Thoracic aorta (tissue), 2 donors: Measurements from ENCODE around the gene TAB2. TPM values are rescaled to one million over a fixed set of nuclear protein-coding genes. Genes with fewer than 3 reads are reported as not detected.
A peak's percentile ranks its signal among the peaks of the same experiment; 100 is the strongest.

Source experiments
- ATAC-seq: fragments of 150-250 bp; one replicate; pipeline ENCODE4 v1.8.0; 2017; ENCODE audit warnings: low read depth; ENCODE audit not compliant: insufficient number of reproducible peaks, low FRiP score
- DNase-seq: peaks from one replicate; pipeline ENCODE4 v3.0.0-alpha.2; 2020; ENCODE audit warnings: low spot score
- H3K27ac ChIP-seq, 2 donors: fragments of 200-600 bp; sonication (generic); 1 replicate in 1 of 2; 2 replicates in 1 of 2; pipeline ENCODE4 v1.5.1; 2016; ENCODE audit warnings: mild to moderate bottlenecking in 2 of 2, moderate library complexity in 2 of 2
- H3K27me3 ChIP-seq: fragments of 200-600 bp; sonication (generic); replicated peaks from 2 replicates; pipeline ENCODE4 v1.6.0; 2016; ENCODE audit warnings: mild to moderate bottlenecking; ENCODE audit not compliant: insufficient read depth
- H3K36me3 ChIP-seq: fragments of 200-600 bp; sonication (generic); one replicate; pipeline ENCODE4 v1.5.1; 2016
- H3K4me1 ChIP-seq, 2 donors: fragments of 200-600 bp; sonication (generic); 1 replicate in 1 of 2; 2 replicates in 1 of 2; pipeline versions ENCODE4 v1.5.1 to v1.6.0; 2016; ENCODE audit warnings: low read depth in 2 of 2, mild to moderate bottlenecking in 1 of 2; ENCODE audit not compliant: control insufficient read depth in 1 of 2
- H3K4me3 ChIP-seq: fragments of 200-600 bp; sonication (generic); 2 replicates; pipeline ENCODE4 v1.5.1; 2016; ENCODE audit warnings: mild to moderate bottlenecking
- H3K9me3 ChIP-seq: fragments of 200-600 bp; sonication (generic); 2 replicates; pipeline ENCODE4 v1.5.1; 2016
- CTCF ChIP-seq: fragments of 200-600 bp; sonication (generic); IDR thresholded peaks from one replicate; pipeline ENCODE4 v1.5.1; 2019; ENCODE audit warnings: antibody characterized with exemption
- total RNA-seq, 2 donors: library from RNA; depleted of rRNA; stranded (reverse); fragments of >200 nt; gene quantifications; one replicate each; pipeline versions ENCODE4 v1.1.0 to v1.2.3, GENCODE V29; 2016

TAB2 gene
- total RNA-seq, 2 donors from 2014 or later, result 56.0 to 61.7 TPM

- Histone ChIP-seq H3K4me3 (peak overlapping the region; percentile 53), H3K27me3 (no peaks in the 10 kb centered on the region), H3K4me1 (no peaks in the 10 kb centered on the region), H3K27ac (no peak overlapping the region), H3K9me3 (no peaks in the 10 kb centered on the region), H3K36me3 (no peaks in the 10 kb centered on the region)
- TF ChIP-seq CTCF, result peak; percentile 93
- ATAC-seq (peak; percentile 78), DNase-seq (peak; percentile 78)
Measured at GRCh38 chr6:149431905-149432775, 114.6 kb downstream of the TAB2 start.

GRCh38 chr6:149433405-149433804 lies 115.9 kb downstream of the TAB2 start:
- no peak for TF ChIP-seq CTCF
- ATAC-seq (no peak), DNase-seq (no peak)

GRCh38 chr6:149433881-149434280 lies 116.4 kb downstream of the TAB2 start:
- no peak for ATAC-seq
- Histone ChIP-seq H3K27ac (no peak overlapping the region), H3K9me3 (no peaks in the 10 kb centered on the region), H3K4me3 (no peak overlapping the region), H3K36me3 (no peaks in the 10 kb centered on the region), H3K4me1 (no peaks in the 10 kb centered on the region), H3K27me3 (no peaks in the 10 kb centered on the region)
- no peak for TF ChIP-seq CTCF
- DNase-seq, result no peak

More at GRCh38 chr6:149433405-149433804, 115.9 kb downstream of the TAB2 start:
- no peak overlapping the region for H3K4me3 ChIP-seq
- no peaks in the 10 kb centered on the region for H3K36me3 ChIP-seq
- H3K4me1 ChIP-seq, result no peaks in the 10 kb centered on the region
- H3K9me3 ChIP-seq, result no peaks in the 10 kb centered on the region
- no peak overlapping the region for H3K27ac ChIP-seq
- H3K27me3 ChIP-seq, result no peaks in the 10 kb centered on the region

- H3K4me1 ChIP-seq, result no peaks in the 10 kb centered on the region
- DNase-seq (no peak), ATAC-seq (no peak)
- H3K27me3 ChIP-seq, result no peaks in the 10 kb centered on the region
- no peaks in the 10 kb centered on the region for H3K9me3 ChIP-seq
- TF ChIP-seq CTCF, result no peak
- H3K27ac ChIP-seq, result no peak overlapping the region
- no peak overlapping the region for H3K4me3 ChIP-seq
- no peaks in the 10 kb centered on the region for H3K36me3 ChIP-seq
Measured at GRCh38 chr6:149435919-149436586, 118.5 kb downstream of the TAB2 start.

- H3K36me3 ChIP-seq, result no peaks in the 10 kb centered on the region
- TF ChIP-seq CTCF, result no peak
- no peaks in the 10 kb centered on the region for H3K9me3 ChIP-seq
- no peak overlapping the region for H3K27ac ChIP-seq
- H3K4me1 ChIP-seq, result no peaks in the 10 kb centered on the region
- H3K4me3 ChIP-seq, result no peak overlapping the region
- H3K27me3 ChIP-seq, result no peaks in the 10 kb centered on the region
- DNase-seq (no peak), ATAC-seq (no peak)
Measured at GRCh38 chr6:149436647-149437046, 119.1 kb downstream of the TAB2 start.
